Activated CD8-positive, alpha-beta memory T cell treated with anti-CD3 and anti-CD28 coated beads for 36 hours (primary cell): Measurements from ENCODE around the gene PDLIM4. TPM values are rescaled to one million over a fixed set of nuclear protein-coding genes. Genes with fewer than 3 reads are reported as not detected.

Experiments used
- CTCF ChIA-PET: fragments of 350-600 bp; sonication (Branson Sonifier 250); formaldehyde crosslinking; loops from one replicate; lab custom pipeline; 2021; ENCODE audit warnings: antibody characterized with exemption; lab: Charles Lee
- POLR2A ChIA-PET: fragments of 350-600 bp; sonication (Branson Sonifier 250); formaldehyde crosslinking; loops from one replicate; lab custom pipeline; 2021; ENCODE audit warnings: antibody characterized with exemption; lab: Charles Lee
- total RNA-seq, 2 experiments: library from RNA; stranded (reverse); gene quantifications; one replicate each; pipeline ENCODE4 v1.2.3, GENCODE V29; 2021

Gene PDLIM4
- total RNA-seq, 2 experiments from 2014 or later = 1.1 to 1.4 TPM

- ChIA-PET POLR2A (no interaction called here), CTCF (interaction anchor here (1.9 to 3.2 kb wide), 2 partner anchors 13 to 35 kb away, joined by 4 to 20 read pairs; no protein-coding TSS in a partner anchor)
Observed at GRCh38 chr5:132225165-132226032, 32.1 kb upstream of the PDLIM4 start.

- CTCF ChIA-PET = interaction anchor here (1.2 to 3.2 kb wide), 5 partner anchors 12 to 46 kb away, joined by 3 to 20 read pairs (median 4); no protein-coding TSS in a partner anchor
- POLR2A ChIA-PET = no interaction called here
Observed at GRCh38 chr5:132226516-132227234, 30.8 kb upstream of the PDLIM4 start.

- ChIA-PET CTCF (interaction anchor here (0.8 to 3.2 kb wide), 5 partner anchors 12 to 97 kb away, joined by 3 to 20 read pairs (median 4); no protein-coding TSS in a partner anchor), POLR2A (interaction anchor here (1.2 kb wide), 1 partner anchor 67 kb away, joined by 3 read pairs; the partner anchor contains the start of gene SLC22A4)
Observed at GRCh38 chr5:132227235-132227484, 30.3 kb upstream of the PDLIM4 start.

GRCh38 chr5:132227485-132228240, 29.8 kb upstream of the PDLIM4 start, which contains the start of gene P4HA2:
Gene P4HA2, minus strand, starts transcription at chr5:132227853. Its CDS starts 9,227 bp downstream, at chr5:132218626.
- POLR2A ChIA-PET = interaction anchor here (1.2 kb wide), 1 partner anchor 67 kb away, joined by 3 read pairs; the partner anchor contains the start of gene SLC22A4
- CTCF ChIA-PET = interaction anchor here (0.8 to 3.2 kb wide), 5 partner anchors 11 to 96 kb away, joined by 3 to 20 read pairs (median 4); no protein-coding TSS in a partner anchor

GRCh38 chr5:132228241-132229035, 29.1 kb upstream of the PDLIM4 start:
- ChIA-PET CTCF (interaction anchor here (1.2 to 3.2 kb wide), 4 partner anchors 9 to 44 kb away, joined by 4 to 20 read pairs (median 6); no protein-coding TSS in a partner anchor), POLR2A (interaction anchor here (1.2 kb wide), 1 partner anchor 66 kb away, joined by 3 read pairs; the partner anchor contains the start of gene SLC22A4)

GRCh38 chr5:132229236-132229635, 28.3 kb upstream of the PDLIM4 start:
- POLR2A ChIA-PET = no interaction called here
- CTCF ChIA-PET = interaction anchor here (1.2 kb wide), 1 partner anchor 9 kb away, joined by 4 read pairs; no protein-coding TSS in a partner anchor

GRCh38 chr5:132230871-132231270, 26.6 kb upstream of the PDLIM4 start:
- CTCF ChIA-PET = no interaction called here
- POLR2A ChIA-PET = no interaction called here

GRCh38 chr5:132232465-132232864, 25.0 kb upstream of the PDLIM4 start:
- ChIA-PET POLR2A (no interaction called here), CTCF (no interaction called here)

- POLR2A ChIA-PET = no interaction called here
- CTCF ChIA-PET = no interaction called here
Observed at GRCh38 chr5:132233081-132233480, 24.4 kb upstream of the PDLIM4 start.

- CTCF ChIA-PET = interaction anchor here (1.4 kb wide), 1 partner anchor 38 kb away, joined by 3 read pairs; no protein-coding TSS in a partner anchor
- POLR2A ChIA-PET = no interaction called here
Observed at GRCh38 chr5:132233811-132234683, 23.4 kb upstream of the PDLIM4 start.

GRCh38 chr5:132234684-132235062, 22.8 kb upstream of the PDLIM4 start:
- ChIA-PET POLR2A (no interaction called here), CTCF (interaction anchor here (0.8 to 1.4 kb wide), 2 partner anchors 28 to 39 kb away, joined by 3 read pairs; no protein-coding TSS in a partner anchor)

GRCh38 chr5:132235340-132235739, 22.2 kb upstream of the PDLIM4 start:
- ChIA-PET CTCF (interaction anchor here (0.8 to 1.4 kb wide), 2 partner anchors 28 to 40 kb away, joined by 3 read pairs; no protein-coding TSS in a partner anchor), POLR2A (no interaction called here)

GRCh38 chr5:132237141-132237540, 20.4 kb upstream of the PDLIM4 start:
- ChIA-PET POLR2A (no interaction called here), CTCF (interaction anchor here (0.7 to 3.1 kb wide), 8 partner anchors 10 to 391 kb away, joined by 3 to 20 read pairs (median 4); partner anchors contain the start of genes P4HA2 and SLC22A4)

- POLR2A ChIA-PET = no interaction called here
- CTCF ChIA-PET = interaction anchor here (0.6 to 3.1 kb wide), 22 partner anchors 8 to 447 kb away, joined by 3 to 20 read pairs (median 4); partner anchors contain the start of genes P4HA2, SLC22A4 and SLC22A5
Observed at GRCh38 chr5:132237670-132238069, 19.8 kb upstream of the PDLIM4 start.

- ChIA-PET CTCF (interaction anchor here (0.6 to 3.1 kb wide), 20 partner anchors 9 to 318 kb away, joined by 3 to 20 read pairs (median 4); partner anchors contain the start of genes P4HA2, SLC22A4 and SLC22A5), POLR2A (no interaction called here)
Observed at GRCh38 chr5:132238169-132238744, 19.2 kb upstream of the PDLIM4 start.

- POLR2A ChIA-PET = no interaction called here
- CTCF ChIA-PET = interaction anchor here (0.7 to 3.1 kb wide), 15 partner anchors 8 to 174 kb away, joined by 3 to 20 read pairs (median 4); partner anchors contain the start of genes P4HA2, SLC22A4 and SLC22A5
Observed at GRCh38 chr5:132238901-132239500, 18.5 kb upstream of the PDLIM4 start.
